ENCODE measurements around the gene SARDH.

- TF ChIP-seq TAF1 (IDR thresholded peaks at IDR 0.05; ENCODE audit: low read depth) (no peak), EZH2 (IDR thresholded peaks at IDR 0.05; ENCODE audit: borderline replicate concordance, insufficient read depth, low read length, poor library complexity, severe bottlenecking) (no peak), EP300 (conservative IDR thresholded peaks at IDR 0.05; ENCODE audit: poor library complexity, severe bottlenecking) (no peak), POLR2AphosphoS5 (IDR thresholded peaks at IDR 0.05) (no peak), REST (IDR thresholded peaks at IDR 0.05; ENCODE audit: borderline replicate concordance) (no peak)
- TF ChIP-seq, protein P1, sequence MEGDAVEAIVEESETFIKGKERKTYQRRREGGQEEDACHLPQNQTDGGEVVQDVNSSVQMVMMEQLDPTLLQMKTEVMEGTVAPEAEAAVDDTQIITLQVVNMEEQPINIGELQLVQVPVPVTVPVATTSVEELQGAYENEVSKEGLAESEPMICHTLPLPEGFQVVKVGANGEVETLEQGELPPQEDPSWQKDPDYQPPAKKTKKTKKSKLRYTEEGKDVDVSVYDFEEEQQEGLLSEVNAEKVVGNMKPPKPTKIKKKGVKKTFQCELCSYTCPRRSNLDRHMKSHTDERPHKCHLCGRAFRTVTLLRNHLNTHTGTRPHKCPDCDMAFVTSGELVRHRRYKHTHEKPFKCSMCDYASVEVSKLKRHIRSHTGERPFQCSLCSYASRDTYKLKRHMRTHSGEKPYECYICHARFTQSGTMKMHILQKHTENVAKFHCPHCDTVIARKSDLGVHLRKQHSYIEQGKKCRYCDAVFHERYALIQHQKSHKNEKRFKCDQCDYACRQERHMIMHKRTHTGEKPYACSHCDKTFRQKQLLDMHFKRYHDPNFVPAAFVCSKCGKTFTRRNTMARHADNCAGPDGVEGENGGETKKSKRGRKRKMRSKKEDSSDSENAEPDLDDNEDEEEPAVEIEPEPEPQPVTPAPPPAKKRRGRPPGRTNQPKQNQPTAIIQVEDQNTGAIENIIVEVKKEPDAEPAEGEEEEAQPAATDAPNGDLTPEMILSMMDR (IDR thresholded peaks at IDR 0.05; ENCODE audit: poor library complexity, severe bottlenecking) = no peak
These were observed 32.6 kb downstream of the SARDH start for GRCh38 chr9:133705576-133705975.

All from neural cell (in vitro differentiated cells).